GM12878 (cell line): ENCODE measurements around the gene THRB.

Experiments used
- EP300 ChIP-seq, 2 experiments: fragments of 150-350 bp in 1 of 2; IDR thresholded peaks; 2 replicates each; pipeline ENCODE4 v1.6.1; 2011 to 2012; ENCODE audit warnings: low read depth in 2 of 2, low read length in 2 of 2, borderline replicate concordance in 1 of 2, improper control_type of control experiment in 1 of 2, inconsistent platforms in 1 of 2; ENCODE audit not compliant: control insufficient read depth in 1 of 2
- FOXM1 ChIP-seq: IDR thresholded peaks from 2 replicates; pipeline ENCODE4 v1.6.1; 2012; ENCODE audit warnings: low read depth, mild to moderate bottlenecking, inconsistent platforms, low read length, moderate library complexity
- JUNB ChIP-seq: IDR thresholded peaks from 2 replicates; pipeline ENCODE4 v1.6.1; 2016; ENCODE audit warnings: antibody characterized with exemption, mild to moderate bottlenecking
- POLR2AphosphoS5 ChIP-seq: IDR thresholded peaks from 2 replicates; pipeline ENCODE4 v1.6.1; 2011; ENCODE audit warnings: mild to moderate bottlenecking, low read length, inconsistent platforms
- SIX5 ChIP-seq: IDR thresholded peaks from 2 replicates; pipeline ENCODE4 v1.6.1; 2011; ENCODE audit warnings: mild to moderate bottlenecking, low read depth, low read length, moderate library complexity; ENCODE audit not compliant: severe bottlenecking
- SP1 ChIP-seq: IDR thresholded peaks from one replicate; pipeline ENCODE4 v1.6.1; 2011; ENCODE audit warnings: low read depth, low read length
- YY1 ChIP-seq: IDR thresholded peaks from 2 replicates; pipeline ENCODE4 v1.6.1; 2011; ENCODE audit warnings: low read depth, mild to moderate bottlenecking, low read length
- TF ChIP-seq, protein P1 (sequence below): fragments of 450-650 bp; IDR thresholded peaks from 2 replicates; pipeline ENCODE4 v1.6.1; 2017; ENCODE audit warnings: mild to moderate bottlenecking, moderate library complexity
- TF ChIP-seq, protein P2 (sequence below): IDR thresholded peaks from 2 replicates; pipeline ENCODE4 v1.6.1; 2011; ENCODE audit warnings: low read depth, low read length, improper control_type of control experiment, borderline replicate concordance
- TF ChIP-seq, protein P3 (sequence below), 3 experiments: IDR thresholded peaks in 2 of 3; conservative IDR thresholded peaks in 1 of 3; 2 replicates each; pipeline ENCODE4 v1.5.1; 2011; ENCODE audit warnings: low read depth in 3 of 3, low read length in 3 of 3, mild to moderate bottlenecking in 3 of 3, control low read depth in 2 of 3, moderate library complexity in 2 of 3, inconsistent platforms in 1 of 3, mixed read lengths in 1 of 3; ENCODE audit not compliant: control insufficient read depth in 2 of 3, insufficient read depth in 1 of 3; ENCODE audit errors: extremely low read depth in 1 of 3

DNA sequence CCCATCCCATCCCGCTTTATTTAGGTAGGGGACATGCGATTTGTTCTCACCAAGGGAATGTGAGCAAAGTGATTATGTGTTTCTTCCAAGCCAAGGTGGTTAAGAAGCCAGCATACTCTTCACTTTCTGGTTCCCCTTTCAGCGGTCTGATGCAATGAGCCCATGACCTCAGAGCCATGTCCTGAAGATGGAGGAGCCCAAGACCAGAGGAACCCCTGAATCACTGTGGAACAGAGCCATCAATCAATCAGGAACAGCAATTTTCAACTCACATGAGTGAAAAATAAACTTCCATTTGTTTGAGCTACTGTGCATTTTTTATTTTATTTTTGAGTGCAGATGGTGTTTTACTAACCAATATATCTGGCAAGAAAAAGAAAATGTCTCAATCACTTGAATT lies 10.8 kb downstream of the THRB start:
- TF ChIP-seq, protein P1, sequence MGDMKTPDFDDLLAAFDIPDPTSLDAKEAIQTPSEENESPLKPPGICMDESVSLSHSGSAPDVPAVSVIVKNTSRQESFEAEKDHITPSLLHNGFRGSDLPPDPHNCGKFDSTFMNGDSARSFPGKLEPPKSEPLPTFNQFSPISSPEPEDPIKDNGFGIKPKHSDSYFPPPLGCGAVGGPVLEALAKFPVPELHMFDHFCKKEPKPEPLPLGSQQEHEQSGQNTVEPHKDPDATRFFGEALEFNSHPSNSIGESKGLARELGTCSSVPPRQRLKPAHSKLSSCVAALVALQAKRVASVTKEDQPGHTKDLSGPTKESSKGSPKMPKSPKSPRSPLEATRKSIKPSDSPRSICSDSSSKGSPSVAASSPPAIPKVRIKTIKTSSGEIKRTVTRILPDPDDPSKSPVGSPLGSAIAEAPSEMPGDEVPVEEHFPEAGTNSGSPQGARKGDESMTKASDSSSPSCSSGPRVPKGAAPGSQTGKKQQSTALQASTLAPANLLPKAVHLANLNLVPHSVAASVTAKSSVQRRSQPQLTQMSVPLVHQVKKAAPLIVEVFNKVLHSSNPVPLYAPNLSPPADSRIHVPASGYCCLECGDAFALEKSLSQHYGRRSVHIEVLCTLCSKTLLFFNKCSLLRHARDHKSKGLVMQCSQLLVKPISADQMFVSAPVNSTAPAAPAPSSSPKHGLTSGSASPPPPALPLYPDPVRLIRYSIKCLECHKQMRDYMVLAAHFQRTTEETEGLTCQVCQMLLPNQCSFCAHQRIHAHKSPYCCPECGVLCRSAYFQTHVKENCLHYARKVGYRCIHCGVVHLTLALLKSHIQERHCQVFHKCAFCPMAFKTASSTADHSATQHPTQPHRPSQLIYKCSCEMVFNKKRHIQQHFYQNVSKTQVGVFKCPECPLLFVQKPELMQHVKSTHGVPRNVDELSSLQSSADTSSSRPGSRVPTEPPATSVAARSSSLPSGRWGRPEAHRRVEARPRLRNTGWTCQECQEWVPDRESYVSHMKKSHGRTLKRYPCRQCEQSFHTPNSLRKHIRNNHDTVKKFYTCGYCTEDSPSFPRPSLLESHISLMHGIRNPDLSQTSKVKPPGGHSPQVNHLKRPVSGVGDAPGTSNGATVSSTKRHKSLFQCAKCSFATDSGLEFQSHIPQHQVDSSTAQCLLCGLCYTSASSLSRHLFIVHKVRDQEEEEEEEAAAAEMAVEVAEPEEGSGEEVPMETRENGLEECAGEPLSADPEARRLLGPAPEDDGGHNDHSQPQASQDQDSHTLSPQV: no peak
- TF ChIP-seq, protein P2, sequence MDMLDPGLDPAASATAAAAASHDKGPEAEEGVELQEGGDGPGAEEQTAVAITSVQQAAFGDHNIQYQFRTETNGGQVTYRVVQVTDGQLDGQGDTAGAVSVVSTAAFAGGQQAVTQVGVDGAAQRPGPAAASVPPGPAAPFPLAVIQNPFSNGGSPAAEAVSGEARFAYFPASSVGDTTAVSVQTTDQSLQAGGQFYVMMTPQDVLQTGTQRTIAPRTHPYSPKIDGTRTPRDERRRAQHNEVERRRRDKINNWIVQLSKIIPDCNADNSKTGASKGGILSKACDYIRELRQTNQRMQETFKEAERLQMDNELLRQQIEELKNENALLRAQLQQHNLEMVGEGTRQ: no peak
- TF ChIP-seq POLR2AphosphoS5 (no peak), YY1 (no peak), FOXM1 (no peak), JUNB (no peak), EP300 (IDR thresholded peaks at IDR 0.05; ENCODE audit: borderline replicate concordance in 1 of 2, control insufficient read depth in 1 of 2, low read depth in 2 of 2, low read length in 2 of 2) (no peak), SIX5 (no peak), SP1 (no peak)
- TF ChIP-seq, protein P3, sequence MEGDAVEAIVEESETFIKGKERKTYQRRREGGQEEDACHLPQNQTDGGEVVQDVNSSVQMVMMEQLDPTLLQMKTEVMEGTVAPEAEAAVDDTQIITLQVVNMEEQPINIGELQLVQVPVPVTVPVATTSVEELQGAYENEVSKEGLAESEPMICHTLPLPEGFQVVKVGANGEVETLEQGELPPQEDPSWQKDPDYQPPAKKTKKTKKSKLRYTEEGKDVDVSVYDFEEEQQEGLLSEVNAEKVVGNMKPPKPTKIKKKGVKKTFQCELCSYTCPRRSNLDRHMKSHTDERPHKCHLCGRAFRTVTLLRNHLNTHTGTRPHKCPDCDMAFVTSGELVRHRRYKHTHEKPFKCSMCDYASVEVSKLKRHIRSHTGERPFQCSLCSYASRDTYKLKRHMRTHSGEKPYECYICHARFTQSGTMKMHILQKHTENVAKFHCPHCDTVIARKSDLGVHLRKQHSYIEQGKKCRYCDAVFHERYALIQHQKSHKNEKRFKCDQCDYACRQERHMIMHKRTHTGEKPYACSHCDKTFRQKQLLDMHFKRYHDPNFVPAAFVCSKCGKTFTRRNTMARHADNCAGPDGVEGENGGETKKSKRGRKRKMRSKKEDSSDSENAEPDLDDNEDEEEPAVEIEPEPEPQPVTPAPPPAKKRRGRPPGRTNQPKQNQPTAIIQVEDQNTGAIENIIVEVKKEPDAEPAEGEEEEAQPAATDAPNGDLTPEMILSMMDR (IDR thresholded peaks at IDR 0.05 in 2 of 3, conservative IDR thresholded peaks at IDR 0.05 in 1 of 3; ENCODE audit: control insufficient read depth in 2 of 3, extremely low read depth in 1 of 3, insufficient read depth in 1 of 3, low read depth in 3 of 3, low read length in 3 of 3): no peak
